HEK293 (cell line): ENCODE measurements around the gene RDH16.

Source experiments
- CTCF ChIA-PET: fragments of 350-600 bp; formaldehyde crosslinking; extraction: SDS; loops from one replicate; lab custom pipeline; 2021; ENCODE audit warnings: antibody characterized with exemption; lab: Yijun Ruan, JAX
- POLR2A ChIA-PET: fragments of 300-600 bp; formaldehyde crosslinking; extraction: SDS; loops from one replicate; lab custom pipeline; 2020; ENCODE audit warnings: antibody characterized with exemption, inconsistent platforms; lab: Yijun Ruan, JAX
- H3K27ac ChIP-seq: fragments of 200-500 bp; sonication (Bioruptor generic); 2 replicates; pipeline ENCODE4 v1.5.1; 2014; ENCODE audit warnings: low read depth, low read length, control low read depth, inconsistent platforms; ENCODE audit errors: extremely low read depth
- H3K36me3 ChIP-seq, 2 experiments: fragments of 200-500 bp in 1 of 2; sonication (Bioruptor generic) in 1 of 2; 1 replicate in 1 of 2; 2 replicates in 1 of 2; pipeline ENCODE4 v1.5.1; 2014 to 2017; ENCODE audit warnings: inconsistent platforms in 2 of 2, low read length in 2 of 2; ENCODE audit not compliant: control insufficient read depth in 2 of 2, insufficient read depth in 1 of 2
- H3K4me1 ChIP-seq: fragments of 200-500 bp; sonication (Bioruptor generic); 2 replicates; pipeline ENCODE4 v1.5.1; 2014; ENCODE audit warnings: mild to moderate bottlenecking, low read length, inconsistent platforms; ENCODE audit not compliant: control insufficient read depth, insufficient read depth
- H3K4me3 ChIP-seq: 2 replicates; pipeline ENCODE4 v1.5.1; 2011; ENCODE audit warnings: low read depth, mild to moderate bottlenecking, control low read depth, low read length, moderate library complexity
- H3K9me3 ChIP-seq: fragments of 200-500 bp; sonication (Bioruptor generic); 2 replicates; pipeline ENCODE4 v1.5.1; 2014; ENCODE audit warnings: low read depth, low read length, inconsistent platforms; ENCODE audit not compliant: control insufficient read depth, insufficient read depth
- GLIS2 ChIP-seq: fragments of 450-650 bp; formaldehyde crosslinking; IDR thresholded peaks from 2 replicates; pipeline ENCODE4 v1.5.1; 2016; ENCODE audit warnings: missing biosample characterization, missing genetic modification characterization
- KLF16 ChIP-seq: fragments of 450-650 bp; formaldehyde crosslinking; IDR thresholded peaks from 2 replicates; pipeline ENCODE4 v1.5.1; 2017; ENCODE audit warnings: missing biosample characterization, missing genetic modification characterization
- SP2 ChIP-seq: fragments of 450-650 bp; formaldehyde crosslinking; IDR thresholded peaks from 2 replicates; pipeline ENCODE4 v1.5.1; 2016; ENCODE audit warnings: missing biosample characterization, missing genetic modification characterization
- ZBTB1 ChIP-seq: fragments of 450-650 bp; formaldehyde crosslinking; IDR thresholded peaks from 2 replicates; pipeline ENCODE4 v1.5.1; 2016; ENCODE audit warnings: missing biosample characterization, missing genetic modification characterization
- ZBTB7A ChIP-seq: fragments of 450-650 bp; formaldehyde crosslinking; IDR thresholded peaks from 2 replicates; pipeline ENCODE4 v1.5.1; 2016; ENCODE audit warnings: low read depth, missing biosample characterization, missing genetic modification characterization
- ZFP69B ChIP-seq: fragments of 450-650 bp; formaldehyde crosslinking; IDR thresholded peaks from 2 replicates; pipeline ENCODE4 v1.5.1; 2016; ENCODE audit warnings: missing biosample characterization, missing genetic modification characterization
- ZNF121 ChIP-seq: fragments of 450-650 bp; formaldehyde crosslinking; IDR thresholded peaks from 2 replicates; pipeline ENCODE4 v1.5.1; 2016; ENCODE audit warnings: missing biosample characterization, missing genetic modification characterization
- ZNF174 ChIP-seq: fragments of 450-650 bp; formaldehyde crosslinking; IDR thresholded peaks from 2 replicates; pipeline ENCODE4 v1.5.0; 2017; ENCODE audit warnings: missing biosample characterization, mild to moderate bottlenecking, missing genetic modification characterization
- ZNF223 ChIP-seq: fragments of 450-650 bp; formaldehyde crosslinking; IDR thresholded peaks from 2 replicates; pipeline ENCODE4 v1.5.1; 2016; ENCODE audit warnings: missing biosample characterization, missing genetic modification characterization
- ZNF311 ChIP-seq: fragments of 450-650 bp; formaldehyde crosslinking; IDR thresholded peaks from 2 replicates; pipeline ENCODE4 v1.5.1; 2017; ENCODE audit warnings: missing biosample characterization, missing genetic modification characterization, borderline replicate concordance
- ZNF350 ChIP-seq: fragments of 450-650 bp; formaldehyde crosslinking; IDR thresholded peaks from 2 replicates; pipeline ENCODE4 v1.5.0; 2017; ENCODE audit warnings: missing biosample characterization, mild to moderate bottlenecking, missing genetic modification characterization
- ZNF354C ChIP-seq: fragments of 450-650 bp; formaldehyde crosslinking; IDR thresholded peaks from 2 replicates; pipeline ENCODE4 v1.5.1; 2016; ENCODE audit warnings: missing biosample characterization, missing genetic modification characterization, low read depth, borderline replicate concordance
- ZNF37A ChIP-seq: fragments of 450-650 bp; IDR thresholded peaks from 2 replicates; pipeline ENCODE4 v1.5.1; 2018; ENCODE audit warnings: missing biosample characterization, missing genetic modification characterization
- ZNF423 ChIP-seq: fragments of 450-650 bp; formaldehyde crosslinking; IDR thresholded peaks from 2 replicates; pipeline ENCODE4 v1.5.1; 2016; ENCODE audit warnings: missing biosample characterization, missing genetic modification characterization
- ZNF596 ChIP-seq: fragments of 450-650 bp; IDR thresholded peaks from 2 replicates; pipeline ENCODE4 v1.5.0; 2018; ENCODE audit warnings: missing biosample characterization, mild to moderate bottlenecking, missing genetic modification characterization, moderate library complexity
- ZNF610 ChIP-seq: fragments of 450-650 bp; formaldehyde crosslinking; IDR thresholded peaks from 2 replicates; pipeline ENCODE4 v1.5.1; 2016; ENCODE audit warnings: missing biosample characterization, missing genetic modification characterization, borderline replicate concordance
- ZNF624 ChIP-seq: fragments of 450-650 bp; formaldehyde crosslinking; IDR thresholded peaks from 2 replicates; pipeline ENCODE4 v1.5.1; 2017; ENCODE audit warnings: missing biosample characterization, missing genetic modification characterization
- ZNF707 ChIP-seq: fragments of 450-650 bp; formaldehyde crosslinking; IDR thresholded peaks from 2 replicates; pipeline ENCODE4 v1.5.1; 2016; ENCODE audit warnings: missing biosample characterization, missing genetic modification characterization
- ZNF776 ChIP-seq: fragments of 450-650 bp; formaldehyde crosslinking; IDR thresholded peaks from 2 replicates; pipeline ENCODE4 v1.5.0; 2017; ENCODE audit warnings: missing biosample characterization, missing genetic modification characterization, borderline replicate concordance
- ZNF785 ChIP-seq: fragments of 450-650 bp; formaldehyde crosslinking; IDR thresholded peaks from 2 replicates; pipeline ENCODE4 v1.5.1; 2016; ENCODE audit warnings: missing biosample characterization, missing genetic modification characterization
- ZSCAN16 ChIP-seq: fragments of 450-650 bp; formaldehyde crosslinking; IDR thresholded peaks from 2 replicates; pipeline ENCODE4 v1.5.1; 2016; ENCODE audit warnings: missing biosample characterization, missing genetic modification characterization
- TF ChIP-seq, protein P1 (sequence below): fragments of 450-650 bp; IDR thresholded peaks from 2 replicates; pipeline ENCODE4 v1.5.1; 2018; ENCODE audit warnings: missing biosample characterization, missing genetic modification characterization
- TF ChIP-seq, protein P2 (sequence below): fragments of 450-650 bp; formaldehyde crosslinking; IDR thresholded peaks from 2 replicates; pipeline ENCODE4 v1.5.1; 2016; ENCODE audit warnings: missing biosample characterization, missing genetic modification characterization
- TF ChIP-seq, protein P3 (sequence below): sonication (generic); formaldehyde crosslinking; IDR thresholded peaks from 2 replicates; pipeline ENCODE4 v1.8.1; 2022; ENCODE audit warnings: mild to moderate bottlenecking, moderate library complexity, missing genetic modification reagents
- TF ChIP-seq, protein P4 (sequence below): fragments of 450-650 bp; formaldehyde crosslinking; IDR thresholded peaks from 2 replicates; pipeline ENCODE4 v1.5.1; 2016; ENCODE audit warnings: missing biosample characterization, missing genetic modification characterization
- TF ChIP-seq, protein P5 (sequence below): fragments of 450-650 bp; formaldehyde crosslinking; IDR thresholded peaks from 2 replicates; pipeline ENCODE4 v1.5.1; 2016; ENCODE audit warnings: missing biosample characterization, missing genetic modification characterization
- TF ChIP-seq, protein P6 (sequence below): fragments of 450-650 bp; formaldehyde crosslinking; IDR thresholded peaks from 2 replicates; pipeline ENCODE4 v1.5.1; 2016; ENCODE audit warnings: missing biosample characterization, missing genetic modification characterization, borderline replicate concordance

Gene RDH16

DNA sequence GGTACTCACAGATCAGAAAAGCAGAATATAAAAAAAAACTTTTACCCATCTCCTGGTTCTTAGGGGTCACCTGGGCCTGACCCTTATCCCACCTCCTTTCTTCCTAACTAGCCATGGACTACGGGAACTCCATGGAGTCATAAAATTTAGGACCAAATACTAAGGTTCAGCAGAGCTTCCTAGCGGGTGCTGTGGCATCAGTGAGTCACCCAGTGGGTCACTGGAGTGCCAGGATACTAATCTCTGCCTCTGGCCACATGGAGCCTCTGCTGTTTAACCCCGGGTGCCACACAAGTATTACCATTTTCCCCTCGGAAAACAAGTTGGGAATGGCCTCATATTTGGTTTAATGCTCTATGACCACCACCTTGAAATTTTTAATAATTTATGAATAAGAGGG is 42.0 kb upstream of the RDH16 start (continued):
- TF ChIP-seq, protein P1, sequence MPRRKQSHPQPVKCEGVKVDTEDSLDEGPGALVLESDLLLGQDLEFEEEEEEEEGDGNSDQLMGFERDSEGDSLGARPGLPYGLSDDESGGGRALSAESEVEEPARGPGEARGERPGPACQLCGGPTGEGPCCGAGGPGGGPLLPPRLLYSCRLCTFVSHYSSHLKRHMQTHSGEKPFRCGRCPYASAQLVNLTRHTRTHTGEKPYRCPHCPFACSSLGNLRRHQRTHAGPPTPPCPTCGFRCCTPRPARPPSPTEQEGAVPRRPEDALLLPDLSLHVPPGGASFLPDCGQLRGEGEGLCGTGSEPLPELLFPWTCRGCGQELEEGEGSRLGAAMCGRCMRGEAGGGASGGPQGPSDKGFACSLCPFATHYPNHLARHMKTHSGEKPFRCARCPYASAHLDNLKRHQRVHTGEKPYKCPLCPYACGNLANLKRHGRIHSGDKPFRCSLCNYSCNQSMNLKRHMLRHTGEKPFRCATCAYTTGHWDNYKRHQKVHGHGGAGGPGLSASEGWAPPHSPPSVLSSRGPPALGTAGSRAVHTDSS (tag by site-specific recombination), result no peak

DNA sequence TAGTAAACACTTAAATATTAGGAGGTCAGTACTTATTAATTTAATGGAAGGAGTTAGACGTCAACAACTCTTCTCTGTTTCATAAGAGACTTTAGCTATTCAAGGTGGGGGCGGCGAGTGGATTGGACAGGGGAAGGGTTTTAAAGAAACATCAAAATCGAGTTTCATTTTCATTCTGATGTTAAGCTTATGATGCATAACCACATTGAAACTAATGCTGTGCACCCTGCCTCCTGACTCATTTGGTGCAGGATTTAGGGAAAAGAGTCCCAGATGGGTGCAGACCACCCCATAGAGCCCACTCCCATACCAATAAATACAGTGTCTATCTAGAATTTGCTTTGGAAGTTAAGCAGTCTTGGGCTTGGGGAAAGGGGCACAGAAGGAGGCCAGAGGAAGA is 41.6 kb upstream of the RDH16 start:
- H3K4me3 ChIP-seq, result no peak overlapping the region
- POLR2A ChIA-PET, result no interaction called here
- H3K27ac ChIP-seq, result no peak overlapping the region
- H3K36me3 ChIP-seq, result peaks cover 9 to 71% of the 10 kb centered on the region in 2 experiments
- TF ChIP-seq KLF16 (tag by site-specific recombination) (no peak), ZSCAN16 (tag by site-specific recombination) (no peak), ZNF610 (no peak), ZNF350 (tag by site-specific recombination) (no peak), ZNF596 (no peak), ZNF624 (no peak), ZFP69B (tag by site-specific recombination) (no peak), ZNF223 (no peak), ZNF776 (no peak), ZNF121 (tag by site-specific recombination) (no peak), ZNF37A (tag by site-specific recombination) (no peak), ZNF785 (tag by site-specific recombination) (no peak), ZNF423 (tag by site-specific recombination) (no peak)
- TF ChIP-seq, protein P2, sequence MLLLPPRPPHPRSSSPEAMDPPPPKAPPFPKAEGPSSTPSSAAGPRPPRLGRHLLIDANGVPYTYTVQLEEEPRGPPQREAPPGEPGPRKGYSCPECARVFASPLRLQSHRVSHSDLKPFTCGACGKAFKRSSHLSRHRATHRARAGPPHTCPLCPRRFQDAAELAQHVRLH, result no peak
- TF ChIP-seq, protein P3, sequence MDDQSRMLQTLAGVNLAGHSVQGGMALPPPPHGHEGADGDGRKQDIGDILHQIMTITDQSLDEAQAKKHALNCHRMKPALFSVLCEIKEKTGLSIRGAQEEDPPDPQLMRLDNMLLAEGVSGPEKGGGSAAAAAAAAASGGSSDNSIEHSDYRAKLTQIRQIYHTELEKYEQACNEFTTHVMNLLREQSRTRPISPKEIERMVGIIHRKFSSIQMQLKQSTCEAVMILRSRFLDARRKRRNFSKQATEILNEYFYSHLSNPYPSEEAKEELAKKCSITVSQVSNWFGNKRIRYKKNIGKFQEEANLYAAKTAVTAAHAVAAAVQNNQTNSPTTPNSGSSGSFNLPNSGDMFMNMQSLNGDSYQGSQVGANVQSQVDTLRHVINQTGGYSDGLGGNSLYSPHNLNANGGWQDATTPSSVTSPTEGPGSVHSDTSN (CRISPR knock-in tag), result no peak
- TF ChIP-seq, protein P4, sequence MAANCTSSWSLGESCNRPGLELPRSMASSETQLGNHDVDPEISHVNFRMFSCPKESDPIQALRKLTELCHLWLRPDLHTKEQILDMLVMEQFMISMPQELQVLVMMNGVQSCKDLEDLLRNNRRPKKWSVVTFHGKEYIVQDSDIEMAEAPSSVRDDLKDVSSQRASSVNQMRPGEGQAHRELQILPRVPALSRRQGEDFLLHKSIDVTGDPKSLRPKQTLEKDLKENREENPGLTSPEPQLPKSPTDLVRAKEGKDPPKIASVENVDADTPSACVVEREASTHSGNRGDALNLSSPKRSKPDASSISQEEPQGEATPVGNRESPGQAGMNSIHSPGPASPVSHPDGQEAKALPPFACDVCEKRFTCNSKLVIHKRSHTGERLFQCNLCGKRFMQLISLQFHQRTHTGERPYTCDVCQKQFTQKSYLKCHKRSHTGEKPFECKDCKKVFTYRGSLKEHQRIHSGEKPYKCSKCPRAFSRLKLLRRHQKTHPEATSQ (tag by site-specific recombination), result no peak
- TF ChIP-seq, all 188 proteins: peak for 0
- Histone ChIP-seq H3K4me1 (no peaks in the 10 kb centered on the region), H3K9me3 (no peaks in the 10 kb centered on the region)
- CTCF ChIA-PET, result interaction anchor here (0.7 to 9.7 kb wide), 6 partner anchors 10 to 243 kb away, joined by 3 to 117 read pairs (median 4); partner anchors contain the start of gene PRIM1

DNA sequence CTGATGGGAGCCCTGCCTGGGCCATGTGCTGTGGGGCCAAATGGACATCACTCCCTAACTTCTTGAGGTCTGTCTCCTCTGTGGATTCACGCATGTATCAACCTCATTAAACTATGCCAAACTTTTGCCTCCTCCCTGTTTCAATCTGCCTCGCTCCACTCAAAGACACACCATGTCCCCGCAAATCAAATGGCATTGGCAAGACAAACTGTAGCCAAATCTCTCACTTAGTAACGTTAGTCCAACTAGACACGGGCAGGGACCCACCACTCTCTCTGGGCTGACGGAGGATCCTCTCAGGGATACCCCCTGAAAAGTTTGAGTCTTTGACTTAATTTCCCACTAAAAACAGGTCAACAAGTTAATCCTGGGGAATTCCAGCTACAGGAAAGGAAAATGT is 40.9 kb upstream of the RDH16 start:
- POLR2A ChIA-PET, result no interaction called here
- Histone ChIP-seq H3K4me1 (no peaks in the 10 kb centered on the region), H3K27ac (no peak overlapping the region), H3K36me3 (peaks cover 2 to 65% of the 10 kb centered on the region in 2 experiments; a peak in 2 of 3 replicates), H3K4me3 (no peak overlapping the region), H3K9me3 (no peaks in the 10 kb centered on the region)
- CTCF ChIA-PET, result interaction anchor here (0.8 to 9.7 kb wide), 5 partner anchors 11 to 242 kb away, joined by 3 to 117 read pairs (median 4); partner anchors contain the start of genes HSD17B6 and PRIM1
- TF ChIP-seq, protein P5, sequence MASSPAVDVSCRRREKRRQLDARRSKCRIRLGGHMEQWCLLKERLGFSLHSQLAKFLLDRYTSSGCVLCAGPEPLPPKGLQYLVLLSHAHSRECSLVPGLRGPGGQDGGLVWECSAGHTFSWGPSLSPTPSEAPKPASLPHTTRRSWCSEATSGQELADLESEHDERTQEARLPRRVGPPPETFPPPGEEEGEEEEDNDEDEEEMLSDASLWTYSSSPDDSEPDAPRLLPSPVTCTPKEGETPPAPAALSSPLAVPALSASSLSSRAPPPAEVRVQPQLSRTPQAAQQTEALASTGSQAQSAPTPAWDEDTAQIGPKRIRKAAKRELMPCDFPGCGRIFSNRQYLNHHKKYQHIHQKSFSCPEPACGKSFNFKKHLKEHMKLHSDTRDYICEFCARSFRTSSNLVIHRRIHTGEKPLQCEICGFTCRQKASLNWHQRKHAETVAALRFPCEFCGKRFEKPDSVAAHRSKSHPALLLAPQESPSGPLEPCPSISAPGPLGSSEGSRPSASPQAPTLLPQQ (tag by site-specific recombination), result no peak
- TF ChIP-seq ZNF311 (no peak), ZNF354C (tag by site-specific recombination) (no peak), GLIS2 (no peak), ZNF707 (tag by site-specific recombination) (no peak), ZNF174 (tag by site-specific recombination) (no peak), ZBTB1 (tag by site-specific recombination) (no peak), ZBTB7A (tag by site-specific recombination) (no peak), SP2 (tag by site-specific recombination) (no peak), ZNF223 (no peak)
- TF ChIP-seq, protein P6, sequence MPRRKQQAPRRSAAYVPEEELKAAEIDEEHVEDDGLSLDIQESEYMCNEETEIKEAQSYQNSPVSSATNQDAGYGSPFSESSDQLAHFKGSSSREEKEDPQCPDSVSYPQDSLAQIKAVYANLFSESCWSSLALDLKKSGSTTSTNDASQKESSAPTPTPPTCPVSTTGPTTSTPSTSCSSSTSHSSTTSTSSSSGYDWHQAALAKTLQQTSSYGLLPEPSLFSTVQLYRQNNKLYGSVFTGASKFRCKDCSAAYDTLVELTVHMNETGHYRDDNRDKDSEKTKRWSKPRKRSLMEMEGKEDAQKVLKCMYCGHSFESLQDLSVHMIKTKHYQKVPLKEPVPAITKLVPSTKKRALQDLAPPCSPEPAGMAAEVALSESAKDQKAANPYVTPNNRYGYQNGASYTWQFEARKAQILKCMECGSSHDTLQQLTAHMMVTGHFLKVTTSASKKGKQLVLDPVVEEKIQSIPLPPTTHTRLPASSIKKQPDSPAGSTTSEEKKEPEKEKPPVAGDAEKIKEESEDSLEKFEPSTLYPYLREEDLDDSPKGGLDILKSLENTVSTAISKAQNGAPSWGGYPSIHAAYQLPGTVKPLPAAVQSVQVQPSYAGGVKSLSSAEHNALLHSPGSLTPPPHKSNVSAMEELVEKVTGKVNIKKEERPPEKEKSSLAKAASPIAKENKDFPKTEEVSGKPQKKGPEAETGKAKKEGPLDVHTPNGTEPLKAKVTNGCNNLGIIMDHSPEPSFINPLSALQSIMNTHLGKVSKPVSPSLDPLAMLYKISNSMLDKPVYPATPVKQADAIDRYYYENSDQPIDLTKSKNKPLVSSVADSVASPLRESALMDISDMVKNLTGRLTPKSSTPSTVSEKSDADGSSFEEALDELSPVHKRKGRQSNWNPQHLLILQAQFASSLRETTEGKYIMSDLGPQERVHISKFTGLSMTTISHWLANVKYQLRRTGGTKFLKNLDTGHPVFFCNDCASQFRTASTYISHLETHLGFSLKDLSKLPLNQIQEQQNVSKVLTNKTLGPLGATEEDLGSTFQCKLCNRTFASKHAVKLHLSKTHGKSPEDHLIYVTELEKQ (tag by site-specific recombination), result no peak
